Measurements from ENCODE around the gene OXTR.

GRCh38 chr3:8756671-8757070 lies 12.7 kb downstream of the OXTR start:
- no peak for TF ChIP-seq CTCF (IDR thresholded peaks at IDR 0.05 in 4 of 5, conservative IDR thresholded peaks at IDR 0.05 in 1 of 5)
- TF ChIP-seq POLR2A (IDR thresholded peaks at IDR 0.05): no peak

Measured in gastrocnemius medialis (tissue), 4 donors.